ENCODE data around the gene NXN.

DNA sequence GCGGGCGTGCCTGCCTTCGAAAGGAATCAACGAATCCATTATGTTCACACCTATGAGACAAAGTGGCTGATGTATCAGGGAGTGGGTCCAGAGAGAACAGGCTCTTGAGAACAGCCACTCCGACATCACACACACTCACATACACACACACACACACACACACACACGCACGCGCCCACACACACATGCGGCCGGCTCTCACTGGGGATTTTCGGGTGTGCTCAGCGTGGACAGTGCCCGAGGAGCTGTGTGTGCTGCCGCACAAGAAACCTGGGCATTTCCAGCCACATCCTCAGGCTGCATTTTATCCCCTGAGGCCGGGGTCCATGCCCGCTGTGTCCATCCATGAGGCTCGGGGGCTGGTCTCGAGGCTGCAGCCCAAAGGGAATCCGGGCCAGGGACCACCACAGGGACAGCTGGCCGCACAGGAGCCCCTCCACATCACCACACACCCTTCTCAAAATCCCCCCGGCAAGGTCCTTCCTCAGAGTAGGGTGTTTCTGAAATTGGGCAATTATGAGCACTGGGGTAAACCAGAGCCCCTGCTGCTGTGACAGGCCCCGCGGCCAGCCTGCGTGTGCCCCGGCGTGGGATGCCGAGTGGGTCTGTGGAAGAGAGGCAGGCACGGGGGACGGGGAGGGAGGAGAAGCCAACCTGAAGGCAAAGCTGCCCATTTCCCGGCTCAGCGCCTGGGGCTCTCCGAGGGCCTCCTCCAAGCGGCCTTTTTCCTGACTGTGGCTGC lies 172.6 kb downstream of the NXN start:
- TF ChIP-seq, protein P1, sequence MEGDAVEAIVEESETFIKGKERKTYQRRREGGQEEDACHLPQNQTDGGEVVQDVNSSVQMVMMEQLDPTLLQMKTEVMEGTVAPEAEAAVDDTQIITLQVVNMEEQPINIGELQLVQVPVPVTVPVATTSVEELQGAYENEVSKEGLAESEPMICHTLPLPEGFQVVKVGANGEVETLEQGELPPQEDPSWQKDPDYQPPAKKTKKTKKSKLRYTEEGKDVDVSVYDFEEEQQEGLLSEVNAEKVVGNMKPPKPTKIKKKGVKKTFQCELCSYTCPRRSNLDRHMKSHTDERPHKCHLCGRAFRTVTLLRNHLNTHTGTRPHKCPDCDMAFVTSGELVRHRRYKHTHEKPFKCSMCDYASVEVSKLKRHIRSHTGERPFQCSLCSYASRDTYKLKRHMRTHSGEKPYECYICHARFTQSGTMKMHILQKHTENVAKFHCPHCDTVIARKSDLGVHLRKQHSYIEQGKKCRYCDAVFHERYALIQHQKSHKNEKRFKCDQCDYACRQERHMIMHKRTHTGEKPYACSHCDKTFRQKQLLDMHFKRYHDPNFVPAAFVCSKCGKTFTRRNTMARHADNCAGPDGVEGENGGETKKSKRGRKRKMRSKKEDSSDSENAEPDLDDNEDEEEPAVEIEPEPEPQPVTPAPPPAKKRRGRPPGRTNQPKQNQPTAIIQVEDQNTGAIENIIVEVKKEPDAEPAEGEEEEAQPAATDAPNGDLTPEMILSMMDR (IDR thresholded peaks at IDR 0.05) = no peak
- TF ChIP-seq POLR2A (IDR thresholded peaks at IDR 0.05) (no peak), EP300 (IDR thresholded peaks at IDR 0.05) (no peak)

All from ovary (tissue), 3 donors.